Motor neuron (in vitro differentiated cells): Measurements from ENCODE around the gene MUCL3. TPM values are rescaled to one million over a fixed set of nuclear protein-coding genes. Genes with fewer than 3 reads are reported as not detected.
A peak's percentile ranks its signal among the peaks of the same experiment; 100 is the strongest.

ENCODE experiments used
- ATAC-seq, 8 experiments: fragments of 200-7000 bp; cut with Tn5 transposase; replicated peaks in 6 of 8; 2 replicates each; pipeline ENCODE4 v1.8.0; 2021; ENCODE audit warnings: mild to moderate bottlenecking in 8 of 8, moderate library complexity in 8 of 8
- H3K27ac ChIP-seq, 2 donors: fragments of 250-450 bp; sonication (Bioruptor Pico); 2 replicates each; pipeline ENCODE4 v1.9.0; 2021; ENCODE audit warnings: antibody characterized with exemption in 2 of 2, mild to moderate bottlenecking in 2 of 2, moderate library complexity in 1 of 2
- H3K4me1 ChIP-seq, 2 donors: fragments of 250-450 bp; sonication (Bioruptor Pico); replicated peaks in 1 of 2; 2 replicates each; pipeline ENCODE4 v1.6.1; 2021; ENCODE audit warnings: antibody characterized with exemption in 2 of 2, mild to moderate bottlenecking in 2 of 2, moderate library complexity in 1 of 2
- H3K4me3 ChIP-seq, 5 donors: fragments of 250-450 bp; sonication (Bioruptor Pico); 2 replicates each; pipeline ENCODE4 v1.9.0; 2021; ENCODE audit warnings: antibody characterized with exemption in 5 of 5, mild to moderate bottlenecking in 5 of 5, moderate library complexity in 4 of 5
- WGBS, 10 experiments: fragments of 450-650 bp; shearing (Covaris generic); methylation state at CpG; one replicate each; pipeline ENCODE4 v1.0.0; 2022; 5-methylcytosine and 5-hydroxymethylcytosine counted together
- in situ Hi-C, 9 experiments: fragments of 400-800 bp; cut with MboI; loops; one replicate each; pipeline ENCODE4 v1.15.0; 2021; ENCODE audit warnings: low sequenced_read_pairs in 9 of 9, low pct_unique_long_range_greater_than_20kb in 2 of 9; ENCODE audit not compliant: unreplicated experiment in 9 of 9
- total RNA-seq, 8 experiments: library from RNA; unstranded; fragments of 300-600 nt; gene quantifications; 2 replicates each; pipeline versions ENCODE4 v1.2.3 to v1.2.4, GENCODE V29; 2022

Gene MUCL3
- under 1 TPM in 6 of 8 experiments, not detected in 2; 0.05 to 0.45 (median 0.30) TPM for total RNA-seq

- ATAC-seq = peak in 1 of 8 experiments; percentile 17
- in situ Hi-C loops = no loop called here
- WGBS, 10 experiments = 0 to 98% (median 80%) methylated on average over 1 to 10 of the region's 16 CpGs; no CpG with 5 or more reads in 7 of the 10 experiments
- no peak within 1 kb of the TSS for H3K27ac ChIP-seq
- H3K4me1 ChIP-seq = no peaks in the 10 kb centered on the region
- H3K4me3 ChIP-seq = no peak within 1 kb of the TSS
Measured at GRCh38 chr6:30940361-30940986, at the start of gene MUCL3. Gene MUCL3, plus strand, starts transcription at chr6:30940973. Its CDS starts 27 bp downstream, at chr6:30941000.

GRCh38 chr6:30891450-30891723 is 49.4 kb upstream of the MUCL3 start:
- Histone ChIP-seq H3K27ac (no peak overlapping the region), H3K4me1 (peaks cover 6 to 10% of the 10 kb centered on the region in 2 donors), H3K4me3 (no peak overlapping the region)
- WGBS, 10 experiments = 100% methylated on average over 1 of the region's 4 CpGs; no CpG with 5 or more reads in 9 of the 10 experiments
- in situ Hi-C loops = no loop called here
- no peak for ATAC-seq

GRCh38 chr6:30891816-30892538 is 48.8 kb upstream of the MUCL3 start:
- ATAC-seq = no peak
- in situ Hi-C loops = no loop called here
- Histone ChIP-seq H3K4me3 (no peak overlapping the region), H3K4me1 (peaks cover under 1 to 4% of the 10 kb centered on the region in 2 donors), H3K27ac (no peak overlapping the region)
- WGBS, 10 experiments = 100% methylated on average over 1 to 3 of the region's 21 CpGs; no CpG with 5 or more reads in 4 of the 10 experiments

- no peak for ATAC-seq
- Histone ChIP-seq H3K4me1 (no peaks in the 10 kb centered on the region), H3K27ac (no peak overlapping the region), H3K4me3 (no peak overlapping the region)
- in situ Hi-C loops = no loop called here
- 93 to 100% methylated on average over 1 to 3 of the region's 16 CpGs; no CpG with 5 or more reads in 8 of the 10 experiments for WGBS, 10 experiments
Measured at GRCh38 chr6:30893001-30893591, 47.7 kb upstream of the MUCL3 start.

- WGBS, 10 experiments = 80 to 100% (median 95%) methylated on average over 1 to 6 of the region's 8 CpGs; no CpG with 5 or more reads in 2 of the 10 experiments
- Histone ChIP-seq H3K27ac (no peak overlapping the region), H3K4me1 (no peaks in the 10 kb centered on the region), H3K4me3 (no peak overlapping the region)
- no peak for ATAC-seq
- in situ Hi-C loops = no loop called here
Measured at GRCh38 chr6:30893666-30894065, 47.1 kb upstream of the MUCL3 start.

GRCh38 chr6:30894381-30894780 is 46.4 kb upstream of the MUCL3 start:
- in situ Hi-C loops = no loop called here
- Histone ChIP-seq H3K27ac (no peak overlapping the region), H3K4me1 (no peaks in the 10 kb centered on the region), H3K4me3 (no peak overlapping the region)
- no peak for ATAC-seq
- WGBS, 10 experiments = 85 to 100% (median 94%) methylated on average over 1 to 9 of the region's 12 CpGs

- 17 to 100% (median 90%) methylated on average over 1 to 3 of the region's 3 CpGs for WGBS, 10 experiments
- H3K4me3 ChIP-seq = no peak overlapping the region
- no peak for ATAC-seq
- in situ Hi-C loops = no loop called here
- H3K27ac ChIP-seq = no peak overlapping the region
- H3K4me1 ChIP-seq = no peaks in the 10 kb centered on the region
Measured at GRCh38 chr6:30894935-30895334, 45.8 kb upstream of the MUCL3 start.

GRCh38 chr6:30895343-30895742 is 45.4 kb upstream of the MUCL3 start:
- Histone ChIP-seq H3K4me3 (no peak overlapping the region), H3K27ac (peak overlapping the region in 1 of 2 donors; percentile 44), H3K4me1 (no peaks in the 10 kb centered on the region)
- no peak for ATAC-seq
- WGBS, 10 experiments = 43 to 80% (median 66%) methylated on average over 1 to 3 of the region's 10 CpGs; no CpG with 5 or more reads in 6 of the 10 experiments
- in situ Hi-C loops = no loop called here

- 76 to 90% methylated on average over 2 to 3 of the region's 13 CpGs; no CpG with 5 or more reads in 8 of the 10 experiments for WGBS, 10 experiments
- Histone ChIP-seq H3K27ac (no peak overlapping the region), H3K4me3 (no peak overlapping the region), H3K4me1 (no peaks in the 10 kb centered on the region)
- ATAC-seq = no peak
- in situ Hi-C loops = no loop called here
Measured at GRCh38 chr6:30896541-30896940, 44.2 kb upstream of the MUCL3 start.

- Histone ChIP-seq H3K4me1 (no peaks in the 10 kb centered on the region), H3K27ac (no peak overlapping the region), H3K4me3 (no peak overlapping the region)
- ATAC-seq = no peak
- in situ Hi-C loops = no loop called here
- 95 to 100% (median 100%) methylated on average over 3 to 4 of the region's 16 CpGs; no CpG with 5 or more reads in 6 of the 10 experiments for WGBS, 10 experiments
Measured at GRCh38 chr6:30897882-30898281, 42.9 kb upstream of the MUCL3 start.

- Histone ChIP-seq H3K27ac (no peak overlapping the region), H3K4me3 (no peak overlapping the region), H3K4me1 (no peaks in the 10 kb centered on the region)
- in situ Hi-C loops = no loop called here
- WGBS, 10 experiments = 44 to 100% (median 83%) methylated on average over 1 to 18 of the region's 23 CpGs; no CpG with 5 or more reads in 3 of the 10 experiments
- ATAC-seq = peak in 5 of 8 experiments; percentile 16 to 41 (median 27)
Measured at GRCh38 chr6:30898750-30899360, 41.9 kb upstream of the MUCL3 start.

- 17 to 100% (median 92%) methylated on average over 1 of the region's 1 CpG; no CpG with 5 or more reads in 6 of the 10 experiments for WGBS, 10 experiments
- no peaks in the 10 kb centered on the region for H3K4me1 ChIP-seq
- in situ Hi-C loops = loop anchor here in 3 of 9 experiments (25.0 kb wide), 1 partner anchor 186 kb away; no protein-coding TSS in a partner anchor
- ATAC-seq = no peak
- no peak overlapping the region for H3K27ac ChIP-seq
- no peak overlapping the region for H3K4me3 ChIP-seq
Measured at GRCh38 chr6:30900863-30901417, 39.8 kb upstream of the MUCL3 start.

- in situ Hi-C loops = loop anchor here in 3 of 9 experiments (25.0 kb wide), 1 partner anchor 186 kb away; no protein-coding TSS in a partner anchor
- H3K4me1 ChIP-seq = no peaks in the 10 kb centered on the region
- no peak overlapping the region for H3K27ac ChIP-seq
- no peak overlapping the region for H3K4me3 ChIP-seq
- no peak for ATAC-seq
Measured at GRCh38 chr6:30901436-30901835, 39.3 kb upstream of the MUCL3 start.
